CD14-positive monocyte (primary cell): Measurements from ENCODE around the gene TES. TPM values are rescaled to one million over a fixed set of nuclear protein-coding genes. Genes with fewer than 3 reads are reported as not detected.

ENCODE experiments used
- DNase-seq, 3 donors: peaks; one replicate each; pipeline ENCODE4 v3.0.0-alpha.2; 2011 to 2022
- H2AFZ ChIP-seq: 2 replicates; pipeline ENCODE4 v1.6.0; 2012; ENCODE audit warnings: mild to moderate bottlenecking, low read depth, low read length, inconsistent platforms; ENCODE audit not compliant: insufficient read depth, poor library complexity, severe bottlenecking
- H3K27ac ChIP-seq, 2 donors: 1 replicate in 1 of 2; 2 replicates in 1 of 2; pipeline ENCODE4 v1.5.1; 2012 to 2013; ENCODE audit warnings: low read length in 2 of 2, control low read depth in 1 of 2, inconsistent platforms in 1 of 2, low read depth in 1 of 2, mild to moderate bottlenecking in 1 of 2
- H3K27me3 ChIP-seq, 2 donors: one replicate each; pipeline versions ENCODE4 v1.6.0 to v1.6.1; 2011 to 2013; ENCODE audit warnings: low read length in 2 of 2; ENCODE audit not compliant: control insufficient read depth in 2 of 2, insufficient read depth in 2 of 2
- H3K36me3 ChIP-seq, 2 donors: replicated peaks in 1 of 2; 1 replicate in 1 of 2; 2 replicates in 1 of 2; pipeline versions ENCODE4 v1.5.1 to v1.6.1; 2012 to 2013; ENCODE audit warnings: low read length in 2 of 2, control low read depth in 1 of 2, inconsistent platforms in 1 of 2, mild to moderate bottlenecking in 1 of 2; ENCODE audit not compliant: insufficient read depth in 2 of 2, control insufficient read depth in 1 of 2
- H3K4me1 ChIP-seq, 2 donors: 1 replicate in 1 of 2; 2 replicates in 1 of 2; pipeline versions ENCODE4 v1.5.1 to v1.6.1; 2012 to 2013; ENCODE audit warnings: low read length in 2 of 2, control low read depth in 1 of 2, inconsistent platforms in 1 of 2, mild to moderate bottlenecking in 1 of 2, moderate library complexity in 1 of 2; ENCODE audit not compliant: insufficient read depth in 2 of 2, control insufficient read depth in 1 of 2
- H3K4me2 ChIP-seq: replicated peaks from 2 replicates; pipeline ENCODE3; 2012; ENCODE audit warnings: low read length, moderate library complexity, mild to moderate bottlenecking; ENCODE audit not compliant: poor library complexity, severe bottlenecking; ENCODE audit errors: extremely low read depth
- H3K4me3 ChIP-seq, 3 experiments: fragments of 200-600 bp in 1 of 3; sonication (generic) in 1 of 3; replicated peaks in 1 of 3; 1 replicate in 2 of 3; 2 replicates in 1 of 3; pipeline ENCODE4 v1.5.1; 2011 to 2013; ENCODE audit warnings: low read length in 3 of 3, mild to moderate bottlenecking in 3 of 3, control low read depth in 2 of 3, low read depth in 2 of 3, inconsistent platforms in 1 of 3, moderate library complexity in 1 of 3
- H3K79me2 ChIP-seq: 2 replicates; pipeline ENCODE4 v1.6.0; 2012; ENCODE audit warnings: mild to moderate bottlenecking, control low read depth, inconsistent platforms, low read length, moderate library complexity; ENCODE audit not compliant: insufficient read depth
- H3K9ac ChIP-seq: 2 replicates; pipeline ENCODE4 v1.6.0; 2017; ENCODE audit warnings: low read length, mild to moderate bottlenecking; ENCODE audit not compliant: insufficient read depth, poor library complexity, severe bottlenecking
- H3K9me3 ChIP-seq, 2 donors: replicated peaks in 1 of 2; 1 replicate in 1 of 2; 2 replicates in 1 of 2; pipeline versions ENCODE4 v1.5.1 to v1.6.1; 2012 to 2013; ENCODE audit warnings: low read length in 2 of 2, control low read depth in 1 of 2; ENCODE audit not compliant: control insufficient read depth in 1 of 2, insufficient read depth in 1 of 2
- H4K20me1 ChIP-seq: 2 replicates; pipeline ENCODE4 v1.6.0; 2012; ENCODE audit warnings: mild to moderate bottlenecking, low read length, control low read depth, moderate library complexity; ENCODE audit not compliant: insufficient read depth
- H3K27ac Mint-ChIP-seq, 7 donors: one replicate each; pipeline ENCODE4 v1.8.0; 2020; ENCODE audit warnings: mild to moderate bottlenecking in 7 of 7, mixed read lengths in 7 of 7, moderate library complexity in 6 of 7, inconsistent platforms in 2 of 7
- H3K27me3 Mint-ChIP-seq, 3 donors: one replicate each; pipeline ENCODE4 v1.8.0; 2021 to 2022; ENCODE audit warnings: low read depth in 3 of 3, mild to moderate bottlenecking in 3 of 3, mixed read lengths in 3 of 3, moderate library complexity in 3 of 3, inconsistent platforms in 1 of 3
- H3K36me3 Mint-ChIP-seq, 2 donors: one replicate each; pipeline ENCODE4 v1.8.0; 2020; ENCODE audit warnings: mixed read lengths in 2 of 2, inconsistent platforms in 1 of 2, mild to moderate bottlenecking in 1 of 2
- H3K4me1 Mint-ChIP-seq: one replicate; pipeline ENCODE4 v1.8.0; 2020; ENCODE audit warnings: mild to moderate bottlenecking, mixed read lengths
- H3K4me3 Mint-ChIP-seq, 2 donors: one replicate each; pipeline ENCODE4 v1.8.0; 2020; ENCODE audit warnings: mild to moderate bottlenecking in 2 of 2, mixed read lengths in 2 of 2, moderate library complexity in 1 of 2
- H3K9me3 Mint-ChIP-seq, 7 donors: one replicate each; pipeline ENCODE4 v1.8.0; 2020 to 2022; ENCODE audit warnings: mixed read lengths in 7 of 7, mild to moderate bottlenecking in 6 of 7, moderate library complexity in 6 of 7, inconsistent platforms in 2 of 7
- CTCF ChIP-seq: fragments of 200-600 bp; IDR thresholded peaks from one replicate; pipeline ENCODE4 v1.8.0; 2022; ENCODE audit warnings: antibody characterized with exemption, mild to moderate bottlenecking
- WGBS: methylation state at CpG from one replicate; pipeline ENCODE4 v1.1.5; 2013; ENCODE audit warnings: missing lambda C conversion rate; ENCODE audit not compliant: insufficient coverage; 5-methylcytosine and 5-hydroxymethylcytosine counted together
- intact Hi-C, 2 donors: fragments of 100-400 bp; cut with micrococcal nuclease; formaldehyde crosslinking; loops; one replicate each; pipeline versions ENCODE4 v1.15.0 to v1.15.1; 2023
- polyA plus RNA-seq, 3 donors: library from polyadenylated mRNA; depleted of rRNA in 1 of 3; unstranded in 2 of 3; stranded (reverse) in 1 of 3; fragments of 300-500 nt in 2 of 3; fragments of >200 nt in 1 of 3; fragmentation: Illumina TruSeq in 2 of 3; gene quantifications; 1 replicate in 2 of 3; 2 replicates in 1 of 3; pipeline ENCODE4 v1.2.3, GENCODE V29; 2012 to 2021

Gene TES
- polyA plus RNA-seq, 3 donors = 61.7 to 104 (median 89.0) TPM

DNA sequence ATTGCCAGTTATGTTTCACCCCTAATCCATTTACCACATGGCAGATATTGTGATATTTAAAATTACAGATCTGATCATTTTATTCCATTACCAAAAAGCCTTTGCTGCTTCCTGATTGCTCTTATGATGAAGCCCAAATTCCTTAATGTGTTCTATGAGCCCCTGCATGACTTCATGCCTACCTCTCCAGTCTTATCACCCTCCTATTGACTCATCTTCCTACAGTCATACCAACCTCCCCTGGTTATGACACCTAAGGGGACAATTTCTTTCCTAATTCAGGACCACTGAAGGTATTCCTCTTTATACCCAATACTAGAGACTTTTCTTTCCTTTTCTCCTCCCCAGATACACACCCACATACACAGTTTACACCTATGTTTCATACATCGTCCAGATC, 36.0 kb downstream of the TES start:
- Histone ChIP-seq H3K4me2 (no peak overlapping the region), H4K20me1 (peaks cover 98% of the 10 kb centered on the region), H3K36me3 (peaks cover 32 to 83% of the 10 kb centered on the region in 2 donors), H3K79me2 (peaks cover 8% of the 10 kb centered on the region), H2AFZ (no peak overlapping the region), H3K27ac (no peak overlapping the region), H3K4me3 (no peak overlapping the region), H3K4me1 (no peaks in the 10 kb centered on the region), H3K9me3 (peaks cover 0 to 7% of the 10 kb centered on the region in 2 donors), H3K9ac (no peak overlapping the region), H3K27me3 (no peaks in the 10 kb centered on the region)
- TF ChIP-seq CTCF = no peak
- no peak for DNase-seq
- intact Hi-C loops = no loop called here
- Mint-ChIP-seq H3K36me3 (peaks cover 64 to 65% of the 10 kb centered on the region in 2 donors), H3K27ac (peak overlapping the region in 1 of 7 donors; percentile 33), H3K9me3 (peaks cover 4 to 12% (median 8%) of the 10 kb centered on the region in 7 donors), H3K4me1 (peaks cover 5% of the 10 kb centered on the region), H3K4me3 (no peak overlapping the region), H3K27me3 (no peaks in the 10 kb centered on the region)
- no CpG with 5 or more reads among the region's 1 CpG for WGBS

DNA sequence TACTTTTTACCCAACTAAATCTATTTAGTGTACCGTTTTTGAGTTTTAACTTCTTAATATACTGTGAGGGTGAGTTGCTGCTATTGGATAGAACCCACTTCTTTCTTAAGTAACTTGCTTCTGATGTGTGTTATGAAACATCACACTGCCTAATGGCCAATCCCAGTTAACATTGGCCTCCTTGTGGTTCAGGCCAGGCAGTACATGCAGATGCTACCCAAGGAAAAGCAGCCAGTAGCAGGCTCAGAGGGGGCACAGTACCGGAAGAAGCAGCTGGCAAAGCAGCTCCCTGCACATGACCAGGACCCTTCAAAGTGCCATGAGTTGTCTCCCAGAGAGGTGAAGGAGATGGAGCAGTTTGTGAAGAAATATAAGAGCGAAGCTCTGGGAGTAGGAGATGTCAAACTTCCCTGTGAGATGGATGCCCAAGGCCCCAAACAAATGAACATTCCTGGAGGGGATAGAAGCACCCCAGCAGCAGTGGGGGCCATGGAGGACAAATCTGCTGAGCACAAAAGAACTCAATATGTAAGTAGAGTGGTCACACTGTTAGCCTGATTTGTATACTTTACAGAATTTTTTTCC, 39.7 kb downstream of the TES start:
- Histone ChIP-seq H3K27ac (no peak overlapping the region), H3K27me3 (no peaks in the 10 kb centered on the region), H4K20me1 (peaks cover 86% of the 10 kb centered on the region), H2AFZ (no peak overlapping the region), H3K9ac (no peak overlapping the region), H3K4me2 (no peak overlapping the region), H3K79me2 (no peaks in the 10 kb centered on the region), H3K36me3 (peaks cover 51 to 100% of the 10 kb centered on the region in 2 donors), H3K4me3 (no peak overlapping the region), H3K9me3 (no peaks in the 10 kb centered on the region), H3K4me1 (no peaks in the 10 kb centered on the region)
- DNase-seq = peak in 2 of 3 donors; percentile 21 to 32
- H3K4me3 Mint-ChIP-seq = no peak overlapping the region
- 90% methylated on average over 2 of the region's 3 CpGs for WGBS
- H3K9me3 Mint-ChIP-seq = no peaks in the 10 kb centered on the region
- peaks cover 73 to 78% of the 10 kb centered on the region in 2 donors for H3K36me3 Mint-ChIP-seq
- TF ChIP-seq CTCF = peak; percentile 27
- peaks cover 4% of the 10 kb centered on the region for H3K4me1 Mint-ChIP-seq
- H3K27me3 Mint-ChIP-seq = no peaks in the 10 kb centered on the region
- H3K27ac Mint-ChIP-seq = no peak overlapping the region
- intact Hi-C loops = no loop called here
